Neural progenitor cell (in vitro differentiated cells): Measurements from ENCODE around the gene CCNI2.

Experiments used
- CTCF ChIP-seq: fragments of 200-600 bp; sonication (generic); IDR thresholded peaks from 2 replicates; pipeline ENCODE4 v1.5.1; 2017; ENCODE audit warnings: antibody characterized with exemption, mild to moderate bottlenecking
- EZH2phosphoT487 ChIP-seq: fragments of 200-600 bp; sonication (generic); IDR thresholded peaks from 2 replicates; pipeline ENCODE4 v1.6.1; 2017; ENCODE audit warnings: antibody characterized with exemption

DNA sequence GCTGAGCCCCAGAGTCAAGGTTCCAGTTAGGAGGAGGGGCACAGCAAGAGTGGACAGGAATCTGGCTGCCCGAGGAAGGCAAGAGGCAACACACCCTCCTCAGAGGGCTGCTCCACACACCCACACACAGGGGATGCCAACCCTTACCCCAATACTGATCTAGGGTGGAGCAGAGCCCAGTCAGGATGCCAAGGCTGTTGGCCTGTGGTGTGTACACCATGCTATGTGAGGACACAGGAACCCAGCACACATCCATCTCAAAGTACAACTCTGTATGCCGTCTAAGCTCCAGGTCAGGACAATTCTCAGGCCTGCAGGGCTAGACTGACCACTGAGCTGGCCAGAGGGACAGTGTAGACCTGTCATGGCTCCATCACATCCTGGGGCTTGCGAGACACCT lies 27.2 kb downstream of the CCNI2 start:
- TF ChIP-seq CTCF (no peak), EZH2phosphoT487 (no peak)
